WTC11 (cell line): ENCODE data around the gene NFXL1. TPM values are rescaled to one million over a fixed set of nuclear protein-coding genes. Genes with fewer than 3 reads are reported as not detected.

Experiments used
- ATAC-seq: fragments of 200-7000 bp; cut with Tn5 transposase; 2 replicates; pipeline ENCODE4 v1.10.0; 2021; ENCODE audit warnings: mild to moderate bottlenecking, moderate library complexity
- CTCF ChIA-PET: fragments of 300-600 bp; sonication (Branson Sonifier 250); formaldehyde crosslinking; loops from one replicate; lab custom pipeline; 2021; ENCODE audit warnings: antibody characterized with exemption; lab: Charles Lee
- POLR2A ChIA-PET: fragments of 350-600 bp; sonication (Branson Sonifier 250); formaldehyde crosslinking; loops from one replicate; lab custom pipeline; 2021; ENCODE audit warnings: antibody characterized with exemption; lab: Charles Lee
- DNase-seq: peaks from one replicate; pipeline ENCODE4 v3.0.0; 2021; ENCODE audit warnings: low spot score
- H3K27ac Mint-ChIP-seq: 2 replicates; pipeline ENCODE4 v1.8.0; 2021; ENCODE audit warnings: mixed read lengths
- H3K27me3 Mint-ChIP-seq: 2 replicates; pipeline ENCODE4 v1.8.0; 2021; ENCODE audit warnings: low read depth, mild to moderate bottlenecking, moderate library complexity, mixed read lengths
- H3K36me3 Mint-ChIP-seq: 2 replicates; pipeline ENCODE4 v1.8.0; 2021; ENCODE audit warnings: mixed read lengths
- H3K4me1 Mint-ChIP-seq: 2 replicates; pipeline ENCODE4 v1.8.0; 2022; ENCODE audit warnings: mixed read lengths
- H3K4me3 Mint-ChIP-seq: 2 replicates; pipeline ENCODE4 v1.8.0; 2021; ENCODE audit warnings: mild to moderate bottlenecking, moderate library complexity, mixed read lengths
- H3K9me3 Mint-ChIP-seq: 2 replicates; pipeline ENCODE4 v1.8.0; 2021; ENCODE audit warnings: mixed read lengths
- FOXJ3 ChIP-seq: sonication (generic); formaldehyde crosslinking; IDR thresholded peaks from 2 replicates; pipeline ENCODE4 v1.9.0; 2021; ENCODE audit warnings: missing genetic modification reagents, mild to moderate bottlenecking, borderline replicate concordance
- FOXP1 ChIP-seq: sonication (generic); formaldehyde crosslinking; IDR thresholded peaks from 2 replicates; pipeline ENCODE4 v1.8.0; 2022; ENCODE audit warnings: missing genetic modification reagents, mild to moderate bottlenecking, moderate library complexity, borderline replicate concordance
- GRHL2 ChIP-seq: fragments of 250-450 bp; sonication (Bioruptor Pico); IDR thresholded peaks from 2 replicates; pipeline ENCODE4 v1.8.0; 2022; ENCODE audit warnings: mild to moderate bottlenecking, moderate library complexity; ENCODE audit not compliant: insufficient replicate concordance, severe bottlenecking
- IRF1 ChIP-seq: sonication (generic); formaldehyde crosslinking; IDR thresholded peaks from 2 replicates; pipeline ENCODE4 v1.8.0; 2023; ENCODE audit warnings: missing genetic modification reagents
- MLX ChIP-seq: sonication (generic); formaldehyde crosslinking; IDR thresholded peaks from 2 replicates; pipeline ENCODE4 v1.8.1; 2023; ENCODE audit warnings: mild to moderate bottlenecking, missing genetic modification reagents, moderate library complexity
- MXD4 ChIP-seq: fragments of 250-450 bp; sonication (Bioruptor Pico); IDR thresholded peaks from 2 replicates; pipeline ENCODE4 v1.8.0; 2021; ENCODE audit warnings: mild to moderate bottlenecking, moderate library complexity, borderline replicate concordance
- NR1H2 ChIP-seq: sonication (generic); formaldehyde crosslinking; IDR thresholded peaks from 2 replicates; pipeline ENCODE4 v1.9.0; 2021; ENCODE audit warnings: mild to moderate bottlenecking, moderate library complexity, missing genetic modification reagents
- PRDM15 ChIP-seq: sonication (generic); formaldehyde crosslinking; IDR thresholded peaks from 2 replicates; pipeline ENCODE4 v1.8.0; 2022; ENCODE audit warnings: missing genetic modification reagents
- PREB ChIP-seq: sonication (generic); formaldehyde crosslinking; IDR thresholded peaks from 2 replicates; pipeline ENCODE4 v1.8.1; 2022; ENCODE audit warnings: mild to moderate bottlenecking, missing genetic modification reagents, moderate library complexity, borderline replicate concordance
- RELA ChIP-seq: sonication (generic); formaldehyde crosslinking; IDR thresholded peaks from 2 replicates; pipeline ENCODE4 v1.8.1; 2022; ENCODE audit warnings: missing genetic modification reagents, mild to moderate bottlenecking, borderline replicate concordance
- SMAD4 ChIP-seq: sonication (generic); formaldehyde crosslinking; IDR thresholded peaks from 2 replicates; pipeline ENCODE4 v1.8.0; 2022; ENCODE audit warnings: mild to moderate bottlenecking, missing genetic modification reagents
- TCF7 ChIP-seq: sonication (generic); formaldehyde crosslinking; IDR thresholded peaks from 2 replicates; pipeline ENCODE4 v1.8.0; 2022; ENCODE audit warnings: mild to moderate bottlenecking, low read depth, missing genetic modification reagents, moderate library complexity
- TP53 ChIP-seq: sonication (generic); formaldehyde crosslinking; IDR thresholded peaks from 2 replicates; pipeline ENCODE4 v1.8.1; 2023; ENCODE audit warnings: mild to moderate bottlenecking, missing genetic modification reagents
- ZNF281 ChIP-seq: sonication (generic); formaldehyde crosslinking; IDR thresholded peaks from 2 replicates; pipeline ENCODE4 v1.8.0; 2023; ENCODE audit warnings: mild to moderate bottlenecking, missing genetic modification reagents
- ZNF425 ChIP-seq: fragments of 250-450 bp; sonication (Bioruptor Pico); conservative IDR thresholded peaks from 2 replicates; pipeline ENCODE4 v1.9.0; 2021; ENCODE audit warnings: mild to moderate bottlenecking
- ZNF671 ChIP-seq: fragments of 250-450 bp; sonication (Bioruptor Pico); IDR thresholded peaks from 2 replicates; pipeline ENCODE4 v1.8.0; 2021; ENCODE audit warnings: mild to moderate bottlenecking
- total RNA-seq: library from RNA; stranded (reverse); gene quantifications from 3 replicates; pipeline ENCODE4 v1.2.3, GENCODE V29; 2021

Gene NFXL1
- total RNA-seq, 1 experiment from 2014 or later: 30.2 TPM

GRCh38 chr4:47852136-47852535 is 62.2 kb downstream of the NFXL1 start (continued):
- TF ChIP-seq PRDM15 (CRISPR knock-in tag) (no peak), TP53 (CRISPR knock-in tag) (no peak), GRHL2 (CRISPR knock-in tag) (no peak), FOXP1 (CRISPR knock-in tag) (no peak), MLX (CRISPR knock-in tag) (no peak), ZNF425 (CRISPR knock-in tag) (no peak), TCF7 (CRISPR knock-in tag) (no peak)
- TF ChIP-seq, all 79 proteins: peak for 0

- TF ChIP-seq PREB (CRISPR knock-in tag) (no peak), FOXJ3 (no peak), RELA (CRISPR knock-in tag) (no peak), MXD4 (no peak), ZNF281 (CRISPR knock-in tag) (no peak), MLX (CRISPR knock-in tag) (no peak), IRF1 (CRISPR knock-in tag) (no peak), ZNF671 (no peak), SMAD4 (CRISPR knock-in tag) (no peak), NR1H2 (CRISPR knock-in tag) (no peak)
- Mint-ChIP-seq H3K27me3 (no peaks in the 10 kb centered on the region), H3K4me3 (no peak overlapping the region), H3K27ac (no peak overlapping the region), H3K4me1 (no peaks in the 10 kb centered on the region), H3K36me3 (peaks cover 46% of the 10 kb centered on the region), H3K9me3 (no peaks in the 10 kb centered on the region)
- no peak for ATAC-seq
- ChIA-PET POLR2A (no interaction called here), CTCF (no interaction called here)
- DNase-seq: no peak
Observed at GRCh38 chr4:47849466-47849865, 64.9 kb downstream of the NFXL1 start.
